ENCODE results near the gene MAX. TPM values are rescaled to one million over a fixed set of nuclear protein-coding genes. Genes with fewer than 3 reads are reported as not detected.

Gene MAX, protein sequence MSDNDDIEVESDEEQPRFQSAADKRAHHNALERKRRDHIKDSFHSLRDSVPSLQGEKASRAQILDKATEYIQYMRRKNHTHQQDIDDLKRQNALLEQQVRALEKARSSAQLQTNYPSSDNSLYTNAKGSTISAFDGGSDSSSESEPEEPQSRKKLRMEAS
- total RNA-seq: 43.5 and 47.9 TPM in 2 replicates

GRCh38 chr14:65102441-65103149 lies at the start of gene MAX:
Gene MAX (minus strand): TSS chr14:65102517. CDS start chr14:65102339, 178 bp downstream.

Other genes with a start within 250 kb of the MAX start
- gene SPTB, start 222.6 kb downstream of the MAX start, total RNA-seq: under 0.01 TPM in 1 of 2 replicates, not detected in the other
- gene CHURC1, start 188.1 kb downstream of the MAX start, total RNA-seq: 37.0 and 42.4 TPM in 2 replicates
- gene GPX2, start 159.8 kb downstream of the MAX start, total RNA-seq: 0.09 TPM in 1 of 2 replicates, not detected in the other
- 7.2 and 8.8 TPM in 2 replicates for gene RAB15, start 130.2 kb downstream of the MAX start, total RNA-seq
- gene FNTB, start 115.6 kb downstream of the MAX start, total RNA-seq: 6.7 and 8.7 TPM in 2 replicates

All from endothelial cell of coronary artery (primary cell).